HepG2 (cell line): ENCODE measurements around the gene CCNL1. TPM values are rescaled to one million over a fixed set of nuclear protein-coding genes. Genes with fewer than 3 reads are reported as not detected.

Experiments
- ATAC-seq: fragments of 200-7000 bp; cut with Tn5 transposase; 3 replicates; pipeline ENCODE4 v1.9.1; 2020; ENCODE audit warnings: mild to moderate bottlenecking, moderate library complexity
- BruUV-seq: library from RNA; stranded (reverse); fragments of 400-500 nt; replicated peaks from 2 replicates; lab custom pipeline; 2021; lab: Mats Ljungman, UMichigan
- CTCF ChIA-PET: fragments of 300-600 bp; formaldehyde crosslinking; extraction: SDS; loops from one replicate; lab custom pipeline; 2021; ENCODE audit warnings: low total read pairs, inconsistent platforms, low intra/inter-chr PET ratio; lab: Yijun Ruan, JAX
- POLR2A ChIA-PET: fragments of 350-600 bp; sonication (Branson Sonifier 250); formaldehyde crosslinking; loops from one replicate; lab custom pipeline; 2020; ENCODE audit warnings: antibody characterized with exemption, inconsistent platforms; lab: Yijun Ruan, JAX
- DNase-seq: peaks from one replicate; pipeline ENCODE4 v3.0.0-alpha.2; 2015; ENCODE audit warnings: low spot score
- FAIRE-seq: peaks from 3 replicates; lab custom pipeline; 2011; peaks lifted over from hg19 to GRCh38; lab: Jason Lieb, UNC
- H2AFZ ChIP-seq: one replicate; pipeline ENCODE4 v1.6.1; 2011; ENCODE audit warnings: low read length, inconsistent platforms
- H3K27ac ChIP-seq: fragments of 300-600 bp; 3 replicates; pipeline ENCODE4 v1.8.0; 2011; ENCODE audit warnings: mixed run types, mild to moderate bottlenecking, mixed read lengths, low read length, inconsistent platforms; ENCODE audit not compliant: insufficient read depth; ENCODE audit errors: extremely low read length
- H3K27me3 ChIP-seq, 2 experiments: fragments of 200-600 bp in 1 of 2; 2 replicates in 1 of 2; 3 replicates in 1 of 2; pipeline versions ENCODE4 v1.6.0 to v1.8.0; 2011; ENCODE audit warnings: low read length in 2 of 2, mild to moderate bottlenecking in 2 of 2, moderate library complexity in 2 of 2, inconsistent platforms in 1 of 2; ENCODE audit not compliant: insufficient read depth in 2 of 2, control insufficient read depth in 1 of 2
- H3K36me3 ChIP-seq, 2 experiments: fragments of 200-600 bp in 1 of 2; replicated peaks in 1 of 2; 2 replicates in 1 of 2; 3 replicates in 1 of 2; pipeline versions ENCODE4 v1.5.1 to v1.8.0; 2011; ENCODE audit warnings: low read length in 2 of 2, inconsistent platforms in 1 of 2; ENCODE audit not compliant: insufficient read depth in 2 of 2, control insufficient read depth in 1 of 2
- H3K4me1 ChIP-seq: 2 replicates; pipeline ENCODE4 v1.5.1; 2012; ENCODE audit warnings: low read length, inconsistent platforms; ENCODE audit not compliant: insufficient read depth
- H3K4me2 ChIP-seq: 2 replicates; pipeline ENCODE4 v1.6.0; 2011; ENCODE audit warnings: low read depth, low read length, inconsistent platforms
- H3K4me3 ChIP-seq, 3 experiments: fragments of 200-600 bp in 1 of 3; sonication (generic), shearing (Covaris generic) in 1 of 3; replicated peaks in 1 of 3; 2 replicates each; pipeline ENCODE4 v1.5.1; 2011 to 2016; ENCODE audit warnings: low read length in 3 of 3, inconsistent platforms in 2 of 3, low read depth in 2 of 3, mild to moderate bottlenecking in 2 of 3, control low read depth in 1 of 3, mixed read lengths in 1 of 3; ENCODE audit not compliant: insufficient read depth in 1 of 3
- H3K79me2 ChIP-seq: one replicate; pipeline ENCODE4 v1.6.1; 2011; ENCODE audit warnings: low read length, inconsistent platforms; ENCODE audit not compliant: insufficient read depth
- H3K9ac ChIP-seq: 2 replicates; pipeline ENCODE4 v1.6.0; 2011; ENCODE audit warnings: mild to moderate bottlenecking, low read depth, low read length, inconsistent platforms; ENCODE audit not compliant: insufficient read depth
- H3K9me3 ChIP-seq: 2 replicates; pipeline ENCODE4 v1.5.1; 2012; ENCODE audit warnings: mild to moderate bottlenecking, low read length
- H4K20me1 ChIP-seq: 2 replicates; pipeline ENCODE4 v1.6.0; 2011; ENCODE audit warnings: inconsistent platforms, mild to moderate bottlenecking, low read length, moderate library complexity; ENCODE audit not compliant: insufficient read depth
- CTCF ChIP-seq: sonication (generic); formaldehyde crosslinking; IDR thresholded peaks from 2 replicates; pipeline ENCODE4 v1.5.0; 2020; ENCODE audit warnings: mild to moderate bottlenecking, missing genetic modification reagents, moderate library complexity
- FIP1L1 ChIP-seq: fragments of 200-400 bp; formaldehyde crosslinking; IDR thresholded peaks from 2 replicates; pipeline ENCODE4 v1.6.1; 2018; ENCODE audit warnings: low read depth, mild to moderate bottlenecking, low read length, moderate library complexity, borderline replicate concordance; ENCODE audit not compliant: insufficient read depth
- FOXP4 ChIP-seq: sonication (generic); formaldehyde crosslinking; IDR thresholded peaks from 2 replicates; pipeline ENCODE4 v1.4.0; 2020; ENCODE audit warnings: missing genetic modification reagents
- SKI ChIP-seq: fragments of 450-650 bp; IDR thresholded peaks from one replicate; pipeline ENCODE4 v1.6.1; 2018; ENCODE audit warnings: mild to moderate bottlenecking; ENCODE audit not compliant: partially characterized antibody
- STAG1 ChIP-seq: sonication (generic); formaldehyde crosslinking; IDR thresholded peaks from 2 replicates; pipeline ENCODE4 v1.4.0; 2020; ENCODE audit warnings: missing genetic modification reagents
- ZNF616 ChIP-seq: sonication (generic); formaldehyde crosslinking; IDR thresholded peaks from 2 replicates; pipeline ENCODE4 v1.5.0; 2020; ENCODE audit warnings: low read depth, mild to moderate bottlenecking, missing genetic modification reagents
- WGBS: methylation state at CpG from one replicate; pipeline ENCODE4 v1.1.6; 2017; ENCODE audit warnings: low lambda C conversion rate; 5-methylcytosine and 5-hydroxymethylcytosine counted together
- in situ Hi-C: cut with HindIII; loops from 2 replicates; pipeline ENCODE4 v1.10.0; 2017; ENCODE audit warnings: low pct_unique_long_range_greater_than_20kb; ENCODE audit not compliant: extremely low pct_ligation_motif_present
- intact Hi-C: fragments of 100-400 bp; cut with micrococcal nuclease; formaldehyde crosslinking; loops from one replicate; pipeline ENCODE4 v1.10.0; 2022; ENCODE audit not compliant: unreplicated experiment
- polyA plus RNA-seq, 8 experiments: library from polyadenylated mRNA; depleted of rRNA in 3 of 8; stranded (reverse) in 7 of 8; unstranded in 1 of 8; fragments of >200 nt; fragmentation: Illumina TruSeq in 4 of 8; extraction: Trizol in 4 of 8; gene quantifications; 2 replicates each; pipeline versions ENCODE4 v1.2.1 to v1.2.3, GENCODE V29; 2011 to 2016; ENCODE audit warnings: low read depth in 4 of 8, missing spikeins in 1 of 8, mixed read lengths in 1 of 8; ENCODE audit not compliant: insufficient read depth in 1 of 8
- total RNA-seq, 5 experiments: library from RNA; depleted of rRNA; stranded (reverse); fragments of >200 nt; fragmentation: Illumina TruSeq; extraction: Trizol; gene quantifications; 2 replicates each; pipeline ENCODE4 v1.2.3, GENCODE V29; 2016; ENCODE audit warnings: low read depth in 1 of 5

Gene CCNL1
- total and polyA plus RNA-seq, 2 of the 13 experiments (the other 11 are each of a cell fraction or from before 2014, with no cell fraction given), result 151 to 303 TPM

GRCh38 chr3:157204880-157205279, 44.9 kb upstream of the CCNL1 start:
- FAIRE-seq, result no peak
- ATAC-seq, result no peak
- H3K9me3 ChIP-seq, result no peaks in the 10 kb centered on the region
- H3K27ac ChIP-seq, result no peak overlapping the region
- POLR2A ChIA-PET, result no interaction called here
- in situ Hi-C loops (no loop called here), intact Hi-C loops (loop anchor here (1.0 kb wide), 2 partner anchors 34 to 288 kb away; no protein-coding TSS in a partner anchor)
- H3K36me3 ChIP-seq, result no peaks in the 10 kb centered on the region
- H3K79me2 ChIP-seq, result no peaks in the 10 kb centered on the region
- no TSS peak for BruUV-seq
- CTCF ChIA-PET, result interaction anchor here (2.7 kb wide), 1 partner anchor 34 kb away, joined by 14 read pairs; no protein-coding TSS in a partner anchor
- no peak overlapping the region for H3K4me2 ChIP-seq
- peaks cover 10% of the 10 kb centered on the region for H3K4me1 ChIP-seq
- H3K4me3 ChIP-seq, result no peak overlapping the region
- DNase-seq, result no peak
- H3K9ac ChIP-seq, result no peak overlapping the region
- no peaks in the 10 kb centered on the region; a peak in 2 of 5 replicates for H3K27me3 ChIP-seq
- WGBS, result 80% methylated on average over 1 of the region's 1 CpG
- TF ChIP-seq ZNF616 (CRISPR knock-in tag) (no peak), FOXP4 (no peak), SKI (no peak)
- no peak overlapping the region for H2AFZ ChIP-seq
- no peaks in the 10 kb centered on the region for H4K20me1 ChIP-seq

GRCh38 chr3:157204431-157204830, 44.5 kb upstream of the CCNL1 start:
- Histone ChIP-seq H3K9me3 (no peaks in the 10 kb centered on the region), H3K4me3 (no peak overlapping the region), H2AFZ (no peak overlapping the region), H3K9ac (no peak overlapping the region), H3K27ac (no peak overlapping the region), H4K20me1 (no peaks in the 10 kb centered on the region), H3K4me1 (peaks cover 9% of the 10 kb centered on the region), H3K27me3 (no peaks in the 10 kb centered on the region; a peak in 2 of 5 replicates), H3K4me2 (no peak overlapping the region), H3K36me3 (no peaks in the 10 kb centered on the region), H3K79me2 (no peaks in the 10 kb centered on the region)
- no peak for ATAC-seq
- ChIA-PET CTCF (interaction anchor here (2.7 kb wide), 1 partner anchor 35 kb away, joined by 14 read pairs; no protein-coding TSS in a partner anchor), POLR2A (no interaction called here)
- intact Hi-C loops (loop anchor here (1.0 kb wide), 2 partner anchors 35 to 289 kb away; no protein-coding TSS in a partner anchor), in situ Hi-C loops (no loop called here)
- 33% methylated on average over 1 of the region's 1 CpG for WGBS
- no TSS peak for BruUV-seq
- no peak for FAIRE-seq
- no peak for DNase-seq
- TF ChIP-seq STAG1 (CRISPR knock-in tag) (peak; percentile 35), CTCF (CRISPR knock-in tag) (0 out of 2 replicates have a peak, but pooled peaks have one; percentile 16), FIP1L1 (no peak)
